GM18508 (cell line): ENCODE measurements around the gene EPG5.
"Not testable (repeated sequence)": the region's sequence is repeated elsewhere in the genome, so short reads cannot be mapped to it uniquely, and the experiment has no call there.

Experiments used
- ATAC-seq: cut with Tn5 transposase; IDR thresholded peaks from one replicate; pipeline ENCODE4 v1.9.1; 2021; ENCODE audit warnings: moderate number of reproducible peaks; ENCODE audit not compliant: insufficient read depth, unreplicated experiment

Gene EPG5

GRCh38 chr18:45841060-45841764, 125.9 kb downstream of the EPG5 start:
- ATAC-seq: no peak

GRCh38 chr18:45839414-45840395, 127.4 kb downstream of the EPG5 start:
- no peak for ATAC-seq

GRCh38 chr18:45838302-45839070, 128.6 kb downstream of the EPG5 start:
- no peak for ATAC-seq

- ATAC-seq: no peak
Measured at GRCh38 chr18:45837283-45838070, 129.7 kb downstream of the EPG5 start.

- ATAC-seq: no peak
Measured at GRCh38 chr18:45836242-45837205, 130.6 kb downstream of the EPG5 start.

GRCh38 chr18:45835057-45835636, 132.0 kb downstream of the EPG5 start:
- ATAC-seq: no peak

GRCh38 chr18:45834306-45834705, 132.8 kb downstream of the EPG5 start:
- ATAC-seq: no peak

- no peak for ATAC-seq
Measured at GRCh38 chr18:45833846-45834245, 133.3 kb downstream of the EPG5 start.

GRCh38 chr18:45830917-45831316, 136.2 kb downstream of the EPG5 start:
- no peak for ATAC-seq

- no peak for ATAC-seq
Measured at GRCh38 chr18:45829855-45830254, 137.3 kb downstream of the EPG5 start.

GRCh38 chr18:45828917-45829811, 138.0 kb downstream of the EPG5 start:
- ATAC-seq: no peak

GRCh38 chr18:45826716-45827115, 140.4 kb downstream of the EPG5 start:
- not testable (repeated sequence) for ATAC-seq

GRCh38 chr18:45826084-45826483, 141.0 kb downstream of the EPG5 start:
- ATAC-seq: no peak

- ATAC-seq: no peak
Measured at GRCh38 chr18:45825258-45826044, 141.7 kb downstream of the EPG5 start, which contains the start of gene SIGLEC15. SIGLEC15 (plus strand) TSS chr18:45825675; CDS start chr18:45825729, 54 bp downstream.

GRCh38 chr18:45821711-45822110, 145.4 kb downstream of the EPG5 start:
- ATAC-seq: no peak

- no peak for ATAC-seq
Measured at GRCh38 chr18:45821026-45821425, 146.1 kb downstream of the EPG5 start.
